ENCODE measurements around the gene CLDN9. TPM values are rescaled to one million over a fixed set of nuclear protein-coding genes. Genes with fewer than 3 reads are reported as not detected.

Gene CLDN9
- total RNA-seq, 1 donor from 2014 or later, result 0.05 TPM

GRCh38 chr16:3029491-3030221 lies 16.9 kb downstream of the CLDN9 start:
- DNase-seq (ENCODE audit: low read depth), result no peak

GRCh38 chr16:3030222-3031212 lies 17.8 kb downstream of the CLDN9 start:
- DNase-seq (ENCODE audit: low read depth), result no peak

GRCh38 chr16:3032624-3033023 lies 19.9 kb downstream of the CLDN9 start:
- no peak for DNase-seq (ENCODE audit: low read depth)

GRCh38 chr16:3035289-3035971 lies 22.7 kb downstream of the CLDN9 start:
- DNase-seq (ENCODE audit: low read depth), result no peak

- DNase-seq (ENCODE audit: low read depth), result no peak
Measured at GRCh38 chr16:3035972-3036725, 23.4 kb downstream of the CLDN9 start.

- no peak for DNase-seq (ENCODE audit: low read depth)
Measured at GRCh38 chr16:3036726-3037315, 24.1 kb downstream of the CLDN9 start, which contains the start of gene BICDL2. TSS of gene BICDL2 (minus strand) at chr16:3036944. CDS start at chr16:3035496, 1,448 bp downstream.

- DNase-seq (ENCODE audit: low read depth), result no peak
Measured at GRCh38 chr16:3038256-3038655, 25.5 kb downstream of the CLDN9 start.

- DNase-seq (ENCODE audit: low read depth), result no peak
Measured at GRCh38 chr16:3038896-3039295, 26.2 kb downstream of the CLDN9 start.

GRCh38 chr16:3042376-3042775 lies 29.7 kb downstream of the CLDN9 start:
- DNase-seq (ENCODE audit: low read depth), result no peak

- DNase-seq (ENCODE audit: low read depth), result no peak
Measured at GRCh38 chr16:3044708-3045107, 32.0 kb downstream of the CLDN9 start.

- no peak for DNase-seq (ENCODE audit: low read depth)
Measured at GRCh38 chr16:3045758-3046640, 33.3 kb downstream of the CLDN9 start, which contains the start of gene MMP25. TSS of gene MMP25 (plus strand) at chr16:3046561. CDS start at chr16:3046918, 357 bp downstream.

- no peak for DNase-seq (ENCODE audit: low read depth)
Measured at GRCh38 chr16:3046641-3047386, 34.1 kb downstream of the CLDN9 start.

- DNase-seq (ENCODE audit: low read depth), result no peak
Measured at GRCh38 chr16:3047387-3047720, 34.6 kb downstream of the CLDN9 start.

GRCh38 chr16:3049921-3050481 lies 37.3 kb downstream of the CLDN9 start:
- DNase-seq (ENCODE audit: low read depth), result no peak

GRCh38 chr16:3050487-3050886 lies 37.8 kb downstream of the CLDN9 start:
- DNase-seq (ENCODE audit: low read depth), result no peak

GRCh38 chr16:3051009-3051408 lies 38.3 kb downstream of the CLDN9 start:
- DNase-seq (ENCODE audit: low read depth), result no peak

GRCh38 chr16:3051494-3051893 lies 38.8 kb downstream of the CLDN9 start:
- no peak for DNase-seq (ENCODE audit: low read depth)
